NCI-H2171 treated with DMSO at 0.1 percent for 48 hours (cell line): ENCODE data around the gene SRGAP3.

ENCODE experiments used
- DNase-seq: peaks from one replicate; lab custom pipeline; 2025; lab: John Stamatoyannopoulos, UW

The SRGAP3 gene

GRCh38 chr3:9013782-9014563, 235.5 kb downstream of the SRGAP3 start:
- no peak for DNase-seq

GRCh38 chr3:9012521-9012920, 236.9 kb downstream of the SRGAP3 start:
- no peak for DNase-seq

GRCh38 chr3:9009976-9010545, 239.4 kb downstream of the SRGAP3 start:
- no peak for DNase-seq

GRCh38 chr3:9008550-9009255, 240.7 kb downstream of the SRGAP3 start:
- DNase-seq: no peak

GRCh38 chr3:9007928-9008327, 241.5 kb downstream of the SRGAP3 start:
- DNase-seq: no peak

GRCh38 chr3:9007213-9007612, 242.2 kb downstream of the SRGAP3 start:
- DNase-seq: no peak

GRCh38 chr3:9000041-9000440, 249.4 kb downstream of the SRGAP3 start:
- no peak for DNase-seq

GRCh38 chr3:8997151-8997550, 252.3 kb downstream of the SRGAP3 start:
- DNase-seq: no peak

- no peak for DNase-seq
Measured at GRCh38 chr3:8996681-8997121, 252.7 kb downstream of the SRGAP3 start.

- no peak for DNase-seq
Measured at GRCh38 chr3:8996216-8996615, 253.2 kb downstream of the SRGAP3 start.

GRCh38 chr3:8994226-8994625, 255.2 kb downstream of the SRGAP3 start:
- DNase-seq: no peak

- DNase-seq: no peak
Measured at GRCh38 chr3:8993331-8993730, 256.1 kb downstream of the SRGAP3 start.

GRCh38 chr3:8992854-8993253, 256.6 kb downstream of the SRGAP3 start:
- DNase-seq: no peak

- DNase-seq: no peak
Measured at GRCh38 chr3:8992199-8992598, 257.2 kb downstream of the SRGAP3 start.

- no peak for DNase-seq
Measured at GRCh38 chr3:8990266-8991215, 258.9 kb downstream of the SRGAP3 start.

GRCh38 chr3:8988791-8989558, 260.5 kb downstream of the SRGAP3 start:
- peak; percentile 2 for DNase-seq

- no peak for DNase-seq
Measured at GRCh38 chr3:8988384-8988655, 261.1 kb downstream of the SRGAP3 start.

GRCh38 chr3:8987645-8988383, 261.6 kb downstream of the SRGAP3 start:
- DNase-seq: no peak

GRCh38 chr3:8987226-8987625, 262.2 kb downstream of the SRGAP3 start:
- no peak for DNase-seq

- no peak for DNase-seq
Measured at GRCh38 chr3:8986741-8987140, 262.7 kb downstream of the SRGAP3 start.

- DNase-seq: no peak
Measured at GRCh38 chr3:8985876-8986275, 263.6 kb downstream of the SRGAP3 start.
